ENCODE results near the gene HEXA.
"Not testable (repeated sequence)": the region's sequence is repeated elsewhere in the genome, so short reads cannot be mapped to it uniquely, and the experiment has no call there.

HEXA gene

DNA sequence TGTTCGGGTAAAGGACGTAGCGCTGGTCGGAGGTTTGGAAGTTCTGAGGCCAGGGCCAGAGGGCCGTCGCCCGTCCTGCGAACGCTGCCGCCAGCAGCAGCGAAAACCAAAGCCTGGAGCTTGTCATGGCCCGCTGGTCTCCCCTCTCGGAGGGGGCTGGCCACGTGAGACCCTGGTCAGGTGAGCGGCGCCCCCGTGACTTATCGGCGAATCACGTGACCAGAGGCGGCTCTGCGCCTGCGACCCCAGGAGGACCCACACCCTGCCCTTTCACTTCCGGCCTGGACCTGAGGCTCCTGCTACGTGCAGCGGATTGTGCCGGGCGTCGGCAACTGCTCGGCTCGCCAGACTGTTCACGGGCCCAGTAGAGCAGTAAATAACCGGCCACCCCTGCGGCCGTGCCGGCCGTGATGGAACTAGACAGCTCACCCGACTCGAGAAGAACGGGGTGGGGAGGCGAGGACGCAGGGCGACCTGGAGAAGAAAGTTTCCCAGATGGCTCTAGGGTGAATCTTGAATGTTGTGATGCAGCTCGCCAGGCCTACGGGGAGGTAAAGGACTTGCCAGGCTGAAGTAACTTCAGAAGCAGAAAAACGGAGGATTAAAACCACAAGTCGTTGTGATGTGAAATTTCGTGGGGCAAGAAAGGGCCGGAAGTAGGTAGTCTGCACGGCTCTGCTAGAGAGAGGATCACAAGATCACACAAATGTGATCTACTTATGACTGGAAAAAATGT, at the start of gene HEXA:
Gene HEXA, minus strand, starts transcription at position 169 of the 736 bp plus-strand sequence. Its CDS starts 42 bp downstream, at position 127.
- peak; percentile 95 to 98 (median 97) for DNase-seq (ENCODE audit: low read depth in 4 of 4, low spot score in 1 of 4)

DNA sequence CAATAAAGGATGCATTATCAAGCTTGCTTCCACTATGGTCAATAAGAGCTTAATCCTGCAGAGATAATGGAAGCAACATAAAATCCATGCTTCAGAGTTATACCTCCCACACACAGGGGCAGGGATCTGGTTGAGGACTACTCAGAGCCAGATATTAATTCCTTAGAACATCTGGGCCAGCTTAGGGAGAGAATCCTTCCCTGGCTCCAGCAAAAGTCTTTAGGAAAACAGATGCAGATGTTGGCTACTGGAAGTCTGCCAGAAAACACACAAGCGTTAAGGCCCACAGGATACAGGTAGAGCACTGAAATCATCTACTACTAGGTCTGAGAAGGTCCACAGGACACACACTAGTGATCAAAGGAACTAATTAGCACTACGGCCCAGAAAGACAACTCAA, 47.4 kb upstream of the HEXA start:
- no peak for DNase-seq (ENCODE audit: low read depth in 4 of 4, low spot score in 1 of 4)

DNA sequence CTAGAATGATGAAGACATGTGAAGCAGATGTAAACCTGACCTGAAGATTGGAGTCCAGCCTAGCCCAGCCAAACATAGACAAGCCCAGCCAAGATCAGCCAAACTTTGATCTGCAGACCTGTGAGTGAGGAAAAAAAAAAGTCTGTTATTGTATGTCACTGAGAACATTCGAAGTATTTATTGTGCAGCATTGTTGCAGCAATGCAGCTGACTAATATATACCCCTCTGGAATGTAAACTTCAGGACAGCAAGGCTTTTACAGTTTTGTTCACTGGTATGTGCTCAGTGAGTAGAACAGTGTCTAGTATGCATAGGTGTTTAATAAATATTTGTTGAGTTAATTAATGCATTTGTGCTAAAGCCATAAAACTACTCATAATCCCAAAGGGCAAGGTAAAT, 45.7 kb upstream of the HEXA start:
- no peak for DNase-seq (ENCODE audit: low read depth in 4 of 4, low spot score in 1 of 4)

DNA sequence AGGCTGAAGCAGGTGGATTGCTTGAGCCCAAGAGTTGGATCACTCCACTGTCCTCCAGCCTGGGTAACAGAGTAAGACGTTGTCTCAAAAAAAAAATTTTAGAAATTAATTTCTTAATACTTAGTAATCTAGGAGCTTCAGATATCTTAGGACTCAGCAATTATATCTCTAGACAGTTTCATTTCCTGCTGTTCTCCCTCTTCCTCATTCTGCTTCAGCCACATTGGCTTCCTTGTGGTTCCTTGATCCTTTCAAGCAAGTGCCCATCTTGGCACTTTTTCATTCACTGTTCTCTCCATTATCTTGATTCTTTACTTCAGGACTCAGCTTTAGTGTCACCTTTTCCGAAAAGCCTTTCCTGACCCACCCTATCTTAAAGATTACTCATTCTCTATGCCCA, 44.8 kb upstream of the HEXA start:
- DNase-seq (ENCODE audit: low read depth in 4 of 4, low spot score in 1 of 4) = no peak

DNA sequence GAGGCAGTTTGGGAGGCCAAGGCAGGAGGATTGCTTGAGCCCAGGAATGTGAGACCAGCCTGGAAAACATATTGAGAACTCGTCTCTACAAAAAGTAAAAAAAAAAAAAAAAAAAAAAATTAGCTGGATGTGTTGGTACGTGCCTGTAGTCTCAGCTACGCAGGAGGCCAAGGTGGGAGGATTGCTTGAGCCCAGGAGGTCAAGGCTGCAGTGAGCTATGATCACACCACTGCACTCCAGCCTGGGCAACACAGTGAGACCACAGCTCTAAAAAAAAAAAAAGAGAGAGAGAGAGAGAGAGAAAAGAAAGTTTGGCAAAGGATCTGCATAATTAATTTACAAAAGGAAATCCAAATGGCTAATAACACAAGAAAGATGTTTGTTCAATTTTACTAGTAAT, 44.0 kb upstream of the HEXA start:
- not testable (repeated sequence) for DNase-seq (ENCODE audit: low read depth in 4 of 4, low spot score in 1 of 4)

DNA sequence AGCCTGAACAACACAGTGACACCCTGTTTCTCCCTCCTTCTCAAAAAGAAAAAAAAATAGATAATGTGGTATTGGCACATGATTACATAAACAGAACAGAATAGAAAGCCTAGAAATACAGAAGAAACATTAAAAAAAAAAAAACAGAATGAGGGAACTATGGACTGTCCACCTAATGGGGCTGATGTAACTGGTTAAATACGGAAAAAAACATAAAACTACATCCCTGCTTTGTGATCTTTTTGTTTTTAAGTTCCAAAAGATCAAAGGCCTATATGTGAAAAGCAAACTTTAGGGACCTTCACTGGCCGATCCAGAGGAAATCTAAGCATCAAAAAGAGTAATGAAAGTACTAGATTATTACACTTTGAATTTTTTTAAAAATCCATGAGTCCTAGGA, 39.5 kb upstream of the HEXA start:
- no peak for DNase-seq (ENCODE audit: low read depth in 4 of 4, low spot score in 1 of 4)

DNA sequence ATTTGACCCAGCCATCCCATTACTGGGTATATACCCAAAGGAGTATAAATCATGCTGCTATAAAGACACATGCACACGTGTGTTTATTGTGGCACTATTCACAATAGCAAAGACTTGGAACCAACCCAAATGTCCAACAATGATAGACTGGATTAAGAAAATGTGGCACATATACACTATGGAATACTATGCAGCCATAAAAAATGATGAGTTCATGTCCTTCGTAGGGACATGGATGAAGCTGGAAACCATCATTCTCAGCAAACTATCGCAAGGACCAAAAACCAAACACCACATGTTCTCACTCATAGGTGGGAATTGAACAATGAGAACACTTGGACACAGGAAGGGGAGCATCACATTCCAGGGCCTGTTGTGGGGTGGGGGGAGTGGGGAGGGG, 37.5 kb upstream of the HEXA start:
- not testable (repeated sequence) for DNase-seq (ENCODE audit: low read depth in 4 of 4, low spot score in 1 of 4)

DNA sequence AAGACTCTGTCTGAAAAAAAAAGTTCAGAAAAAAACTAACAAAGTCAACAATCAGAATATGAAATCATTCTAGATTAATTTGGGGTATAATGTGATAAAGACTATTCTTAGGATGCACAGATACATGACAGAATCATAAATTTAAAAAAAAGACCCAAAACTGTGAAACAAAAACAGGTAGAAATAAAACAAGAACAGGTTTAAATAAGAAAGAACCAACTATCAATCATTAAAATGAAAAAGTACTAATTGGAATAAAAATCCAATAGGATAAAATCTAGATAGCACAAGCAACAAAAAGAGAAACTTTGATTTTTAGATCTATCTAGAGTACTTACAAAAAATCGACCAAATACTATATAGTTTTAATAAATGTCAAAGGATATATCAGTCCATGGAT, 35.7 kb upstream of the HEXA start:
- DNase-seq (ENCODE audit: low read depth in 4 of 4, low spot score in 1 of 4) = no peak

DNA sequence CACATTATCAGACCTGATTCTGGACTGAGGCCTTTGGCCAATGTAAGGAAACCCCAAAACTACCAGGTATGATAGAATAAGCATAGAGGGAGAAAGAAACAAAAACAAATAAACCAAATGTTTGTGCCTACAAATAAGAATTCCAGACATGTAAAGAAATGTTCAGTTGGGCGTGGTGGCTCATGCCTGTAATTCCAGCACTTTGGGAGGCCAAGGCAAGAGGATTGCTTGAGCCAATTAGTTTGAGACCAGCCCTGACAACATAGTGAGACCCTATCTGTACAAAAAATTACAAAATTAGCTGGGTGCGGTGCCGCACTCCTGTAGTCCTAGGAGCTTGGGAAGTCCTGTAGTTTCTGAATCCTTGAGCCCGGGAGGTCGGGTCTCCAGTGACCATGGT, 35.3 kb upstream of the HEXA start:
- DNase-seq (ENCODE audit: low read depth in 4 of 4, low spot score in 1 of 4) = no peak

DNA sequence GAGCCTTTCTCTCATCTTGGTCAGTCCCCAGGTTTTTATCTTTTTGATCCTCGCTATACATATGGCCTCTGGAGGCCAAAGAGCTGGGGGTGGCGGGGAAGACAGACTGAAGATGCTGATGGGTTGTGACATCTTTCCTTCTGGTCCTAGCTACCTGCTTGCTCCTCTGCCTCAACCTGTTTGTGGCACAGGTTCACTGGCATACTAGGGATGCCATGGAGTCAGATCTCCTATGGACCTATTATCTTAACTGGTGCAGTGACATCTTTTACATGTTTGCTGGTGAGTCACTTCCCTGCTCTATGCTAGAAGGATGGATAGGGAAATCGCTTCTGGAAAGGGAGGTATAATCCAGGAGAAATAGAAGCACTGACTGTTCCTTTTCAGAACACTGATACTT, 31.1 kb upstream of the HEXA start:
- no peak for DNase-seq (ENCODE audit: low read depth in 4 of 4, low spot score in 1 of 4)

DNA sequence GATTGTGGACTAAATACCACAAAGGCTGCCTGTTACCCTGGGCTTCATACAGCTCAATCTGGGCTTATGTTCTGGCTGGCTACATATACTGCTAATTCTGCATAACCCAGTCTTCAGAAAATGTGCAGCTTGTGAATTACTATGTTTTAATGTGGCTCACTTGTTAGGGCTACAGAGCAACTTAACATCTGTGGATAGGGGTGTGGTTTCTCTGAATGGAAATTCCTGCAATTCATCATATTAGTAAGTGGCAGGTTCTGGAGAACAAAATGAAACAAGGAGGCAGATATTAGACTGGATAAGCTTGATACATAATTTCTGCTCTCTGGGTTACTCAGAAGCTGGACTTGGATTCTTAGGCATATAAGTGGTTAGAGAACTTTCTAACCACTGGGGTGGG, 29.0 kb upstream of the HEXA start:
- no peak for DNase-seq (ENCODE audit: low read depth in 4 of 4, low spot score in 1 of 4)

DNA sequence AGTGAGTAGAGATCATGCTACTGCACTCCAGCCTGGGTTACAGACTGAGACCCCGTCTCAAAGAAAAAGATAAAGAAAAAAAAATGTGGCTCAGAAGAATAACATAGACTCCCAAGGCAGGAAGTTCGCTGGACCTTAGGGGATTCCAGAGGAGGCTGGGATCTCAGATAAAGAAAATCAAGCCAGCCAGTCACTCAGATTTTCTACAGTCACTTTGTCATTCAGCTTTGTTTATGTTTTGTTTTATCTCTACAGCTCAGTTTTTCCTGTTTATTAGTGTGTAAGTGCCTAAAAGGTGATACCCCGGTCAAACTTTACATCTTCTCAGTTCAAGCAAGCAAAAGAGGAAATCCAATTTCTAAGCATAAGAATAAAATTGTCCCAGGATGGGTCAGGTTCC, 28.5 kb upstream of the HEXA start:
- DNase-seq (ENCODE audit: low read depth in 4 of 4, low spot score in 1 of 4) = no peak

DNA sequence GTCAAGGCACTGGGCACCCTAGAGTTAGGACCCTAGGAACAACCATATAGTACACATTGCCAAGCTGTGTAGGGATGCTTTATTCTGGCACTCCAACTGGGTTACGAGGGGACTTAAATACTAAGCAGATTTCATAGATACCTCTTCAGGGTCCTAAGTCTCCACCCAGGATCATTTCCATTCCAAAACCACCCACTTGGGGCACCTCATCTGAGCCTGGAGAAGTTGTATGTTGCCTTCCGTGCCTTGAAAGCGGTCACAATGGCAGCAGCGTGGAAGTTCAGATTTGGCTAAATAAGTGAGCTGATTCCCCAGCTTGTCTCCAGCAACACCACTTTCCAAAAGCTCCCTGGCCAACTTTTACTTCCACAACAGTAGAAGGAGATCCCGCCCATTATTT, 26.9 kb upstream of the HEXA start:
- no peak for DNase-seq (ENCODE audit: low read depth in 4 of 4, low spot score in 1 of 4)

DNA sequence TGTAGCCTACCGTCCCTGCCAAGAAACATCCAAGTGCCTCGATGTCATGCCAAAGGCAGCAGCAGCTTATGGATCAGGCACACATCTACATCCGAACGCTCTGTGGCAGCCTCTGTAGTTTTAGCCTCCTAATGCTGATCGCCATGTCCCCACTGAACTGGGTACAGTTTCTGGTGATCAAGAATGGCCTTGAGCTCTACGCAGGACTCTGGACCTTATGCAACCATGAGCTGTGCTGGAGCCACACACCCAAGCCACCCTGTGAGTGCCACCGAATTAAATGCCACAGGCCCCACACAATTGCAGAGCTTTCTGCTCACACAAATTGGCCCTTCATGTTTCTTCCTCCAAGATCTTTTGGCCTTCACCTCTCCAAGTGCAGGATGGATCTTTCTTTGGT, 22.8 kb upstream of the HEXA start:
- no peak for DNase-seq (ENCODE audit: low read depth in 4 of 4, low spot score in 1 of 4)

DNA sequence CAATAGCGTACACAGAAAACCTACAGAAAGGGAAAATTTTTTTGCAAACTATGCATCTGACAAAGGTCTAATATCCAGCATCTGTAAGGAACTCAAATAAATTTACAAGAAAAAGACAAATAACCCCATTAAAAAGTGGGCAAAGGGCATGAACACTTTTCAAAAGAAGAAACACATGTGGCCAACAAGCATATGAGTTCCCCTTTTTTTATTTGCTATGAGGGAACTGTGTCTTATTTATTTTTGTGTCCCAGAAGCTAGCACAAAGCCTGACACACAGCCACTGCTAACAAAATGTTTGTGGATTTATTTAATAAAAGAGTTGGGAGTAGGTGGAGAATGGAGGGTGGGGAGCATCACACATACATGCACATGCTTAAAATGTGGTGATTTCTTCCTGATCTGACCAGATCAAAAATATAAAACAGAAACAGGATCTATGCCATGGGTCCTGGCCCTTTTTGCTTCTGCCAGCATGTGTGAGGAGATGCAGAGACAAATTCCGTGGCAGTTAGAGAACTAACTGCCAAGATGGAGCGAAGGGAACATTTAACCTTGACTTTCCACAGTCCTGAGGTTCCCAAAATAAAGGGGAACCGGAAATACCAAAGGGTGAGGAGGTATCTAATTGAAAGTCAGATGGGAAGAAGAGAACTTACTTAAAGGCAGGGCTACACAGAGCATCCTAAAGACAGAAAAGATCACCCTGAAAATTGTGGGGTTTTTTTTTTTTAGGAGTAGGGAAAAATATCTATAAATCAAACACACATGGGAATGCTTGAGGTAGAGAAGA, 22.2 kb upstream of the HEXA start, which contains the start of gene TMEM202:
Gene TMEM202, plus strand, starts transcription at position 510 of the 793 bp plus-strand sequence. Its CDS starts 22 bp downstream, at position 532.
- no peak for DNase-seq (ENCODE audit: low read depth in 4 of 4, low spot score in 1 of 4)

DNA sequence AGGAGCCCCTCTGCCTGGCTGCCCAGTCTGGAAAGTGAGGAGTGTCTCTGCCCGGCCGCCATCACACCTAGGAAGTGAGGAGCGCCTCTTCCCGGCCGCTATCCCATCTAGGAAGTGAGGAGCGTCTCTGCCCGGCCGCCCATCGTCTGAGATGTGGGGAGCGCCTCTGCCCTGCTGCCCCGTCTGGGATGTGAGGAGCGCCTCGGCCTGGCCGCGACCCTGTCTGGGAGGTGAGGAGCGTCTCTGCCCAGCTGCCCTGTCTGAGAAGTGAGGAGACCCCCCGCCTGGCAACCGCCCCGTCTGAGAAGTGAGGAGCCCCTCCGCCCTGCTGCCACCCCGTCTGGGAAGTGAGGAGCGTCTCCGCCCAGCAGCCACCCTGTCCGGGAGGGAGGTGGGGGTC, 20.5 kb upstream of the HEXA start:
- not testable (repeated sequence) for DNase-seq (ENCODE audit: low read depth in 4 of 4, low spot score in 1 of 4)

DNA sequence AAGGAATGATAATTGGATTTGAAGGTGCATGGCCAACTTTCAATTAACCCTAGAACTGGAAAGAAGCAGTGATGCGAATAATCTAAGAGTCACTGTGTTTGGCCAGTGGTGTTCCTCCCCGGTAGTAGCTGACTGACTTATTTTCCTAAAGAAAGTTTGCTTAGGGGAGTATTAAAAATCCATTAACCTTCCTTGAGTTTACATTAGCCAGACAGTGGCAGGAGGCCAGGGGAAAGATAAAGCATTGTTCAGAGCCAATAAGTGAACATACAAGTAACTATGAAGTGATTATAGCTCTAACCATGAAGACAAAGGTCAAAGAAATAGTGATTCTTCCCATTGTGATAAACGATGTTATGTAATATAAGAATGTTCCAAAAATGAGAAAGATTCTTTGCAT, 13.4 kb upstream of the HEXA start:
- no peak for DNase-seq (ENCODE audit: low read depth in 4 of 4, low spot score in 1 of 4)

DNA sequence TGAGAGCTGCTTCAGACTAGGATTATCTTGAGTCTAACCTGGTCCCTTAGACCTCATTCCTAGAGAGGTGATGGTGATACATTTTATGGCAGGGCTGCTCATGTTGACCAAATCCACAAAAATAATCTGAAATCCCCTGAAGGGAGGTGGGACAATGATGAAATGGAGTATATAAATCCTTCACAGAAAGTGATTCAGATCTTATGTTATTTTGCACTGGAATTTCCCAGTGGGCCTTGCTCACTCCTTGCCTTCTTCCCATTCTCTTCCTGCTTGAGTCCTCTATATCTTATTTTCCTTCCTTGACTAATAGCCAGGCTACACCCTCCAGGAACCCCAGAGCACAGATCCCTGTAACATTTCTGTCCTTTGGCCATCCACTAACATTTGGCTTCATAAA, 11.9 kb upstream of the HEXA start:
- DNase-seq (ENCODE audit: low read depth in 4 of 4, low spot score in 1 of 4) = no peak

DNA sequence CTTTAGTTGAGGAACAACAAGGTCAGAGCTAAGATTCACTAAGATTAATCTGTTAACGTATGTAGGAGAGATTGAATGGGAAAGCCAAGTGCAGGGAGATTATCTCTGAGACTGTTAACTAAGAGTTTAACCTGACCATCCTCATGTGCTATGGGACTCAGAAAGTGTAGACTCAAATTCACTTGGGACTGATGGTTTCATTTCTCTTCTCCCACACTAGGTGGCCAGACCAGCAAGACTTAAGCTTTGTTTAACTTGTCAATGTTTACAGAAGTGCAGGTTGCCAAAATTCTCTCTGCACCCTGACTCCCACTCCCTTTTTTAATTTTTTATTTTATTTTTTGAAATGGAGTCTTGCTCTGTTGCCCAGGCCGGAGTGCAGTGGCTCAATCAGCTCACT, 6.3 kb upstream of the HEXA start:
- DNase-seq (ENCODE audit: low read depth in 4 of 4, low spot score in 1 of 4) = no peak

DNA sequence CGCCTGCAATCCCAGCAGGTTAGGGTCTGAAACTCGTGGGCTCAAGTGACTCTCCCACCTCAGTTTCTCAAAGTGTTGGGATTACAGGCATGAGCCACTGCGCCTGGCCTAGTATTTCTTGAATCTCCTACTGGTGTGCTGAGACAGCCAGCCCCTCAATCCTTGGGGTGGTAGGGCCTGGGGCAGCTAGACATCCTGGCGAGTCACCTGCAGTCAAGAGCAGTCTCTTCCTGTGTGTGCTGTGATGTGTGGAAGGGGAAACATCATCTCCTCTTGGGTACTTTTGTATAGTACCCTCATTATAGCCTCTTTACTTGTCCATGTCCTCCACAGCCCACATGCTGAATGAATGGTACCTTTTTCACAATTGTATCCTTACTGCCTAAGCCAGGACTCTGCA, 4.9 kb upstream of the HEXA start:
- no peak for DNase-seq (ENCODE audit: low read depth in 4 of 4, low spot score in 1 of 4)

DNA sequence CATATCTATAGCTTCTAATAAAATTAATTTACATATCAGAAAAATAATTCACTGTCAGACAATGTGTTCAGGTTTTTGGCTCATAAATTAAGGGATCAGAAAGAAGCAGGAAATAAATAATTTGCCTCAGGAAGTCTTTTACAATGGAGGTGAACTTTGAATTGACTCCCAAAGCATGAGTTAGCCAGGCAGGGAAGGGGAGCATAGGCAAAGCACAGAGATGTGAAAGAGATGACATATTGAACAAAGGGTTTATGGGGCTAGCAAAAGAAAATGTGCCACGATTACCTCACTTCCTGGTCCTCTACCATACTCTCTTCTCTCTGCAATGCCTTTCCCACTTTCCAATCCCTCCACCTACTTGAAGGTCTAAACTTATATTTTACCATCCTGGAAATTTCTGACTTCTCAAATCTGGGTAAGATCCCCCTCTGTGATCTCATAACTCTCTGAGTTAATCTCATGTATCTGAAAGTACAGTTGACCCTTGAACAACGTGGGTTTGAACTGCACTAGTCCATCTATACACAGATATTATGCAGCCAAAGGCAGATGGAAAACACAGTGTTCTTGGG, 4.1 kb upstream of the HEXA start:
- DNase-seq (ENCODE audit: low read depth in 4 of 4, low spot score in 1 of 4) = no peak

DNA sequence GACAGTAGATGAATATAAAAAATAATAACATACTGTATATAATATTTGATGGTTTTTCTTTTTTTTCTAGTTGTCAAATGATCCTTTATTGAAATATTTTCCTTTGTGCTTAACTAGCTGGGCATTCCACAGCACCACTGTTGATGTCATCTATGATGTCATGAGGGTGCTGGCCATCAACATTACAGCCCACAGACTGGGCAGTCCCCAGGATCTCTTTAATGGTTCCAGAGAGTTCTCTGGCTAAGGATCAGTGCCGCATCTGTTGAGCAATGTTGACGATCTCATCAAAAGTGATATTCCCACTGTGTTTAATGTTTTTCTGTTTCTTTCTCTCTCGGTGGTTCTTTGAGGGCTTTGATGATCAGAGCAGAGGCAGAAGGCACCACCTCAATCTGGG, 3.3 kb upstream of the HEXA start:
- DNase-seq (ENCODE audit: low read depth in 4 of 4, low spot score in 1 of 4) = not testable (repeated sequence)
